ENCODE results near the gene SLFN11. TPM values are rescaled to one million over a fixed set of nuclear protein-coding genes. Genes with fewer than 3 reads are reported as not detected.

SLFN11 gene
- total RNA-seq, 2 donors from 2014 or later, result 7.7 TPM

DNA sequence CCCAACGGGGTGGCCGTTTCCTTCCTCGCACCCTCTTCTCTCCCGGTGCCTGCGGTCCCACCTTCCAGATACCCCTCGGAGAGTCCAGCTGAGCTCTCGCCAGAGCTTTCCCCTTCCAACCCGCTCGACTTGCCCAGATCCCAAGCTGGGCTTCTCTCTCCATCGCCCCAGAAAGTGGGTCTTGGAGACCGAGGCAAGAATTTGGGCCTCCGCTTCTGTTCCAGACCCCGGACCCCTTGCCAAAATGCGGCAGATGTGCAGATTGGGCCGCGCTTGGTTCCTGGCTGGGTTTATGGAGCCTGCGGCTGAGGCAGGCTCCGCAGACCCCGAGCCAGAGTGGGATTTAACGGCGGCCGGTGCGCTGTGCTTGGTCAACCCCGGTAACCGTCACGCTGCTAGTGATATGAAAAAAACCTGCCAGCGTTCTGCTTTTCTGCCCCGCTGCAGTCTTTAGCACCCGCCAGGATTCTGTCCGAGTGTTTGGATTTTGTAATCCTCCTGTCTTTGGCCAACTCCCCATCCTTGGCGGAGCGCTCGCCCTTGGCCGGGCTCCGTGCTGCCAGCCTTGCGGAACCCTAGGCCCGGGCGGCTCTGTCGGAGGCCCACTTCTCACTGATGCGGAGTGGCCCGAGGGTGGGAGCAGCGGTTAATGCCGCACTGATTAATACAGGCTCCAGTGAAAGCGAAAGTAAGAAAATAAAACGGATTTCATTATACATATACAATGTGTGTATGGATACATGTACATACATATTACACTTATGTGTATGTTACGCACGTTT lies 754 bp upstream of the SLFN11 start:
- TF ChIP-seq, protein P1, sequence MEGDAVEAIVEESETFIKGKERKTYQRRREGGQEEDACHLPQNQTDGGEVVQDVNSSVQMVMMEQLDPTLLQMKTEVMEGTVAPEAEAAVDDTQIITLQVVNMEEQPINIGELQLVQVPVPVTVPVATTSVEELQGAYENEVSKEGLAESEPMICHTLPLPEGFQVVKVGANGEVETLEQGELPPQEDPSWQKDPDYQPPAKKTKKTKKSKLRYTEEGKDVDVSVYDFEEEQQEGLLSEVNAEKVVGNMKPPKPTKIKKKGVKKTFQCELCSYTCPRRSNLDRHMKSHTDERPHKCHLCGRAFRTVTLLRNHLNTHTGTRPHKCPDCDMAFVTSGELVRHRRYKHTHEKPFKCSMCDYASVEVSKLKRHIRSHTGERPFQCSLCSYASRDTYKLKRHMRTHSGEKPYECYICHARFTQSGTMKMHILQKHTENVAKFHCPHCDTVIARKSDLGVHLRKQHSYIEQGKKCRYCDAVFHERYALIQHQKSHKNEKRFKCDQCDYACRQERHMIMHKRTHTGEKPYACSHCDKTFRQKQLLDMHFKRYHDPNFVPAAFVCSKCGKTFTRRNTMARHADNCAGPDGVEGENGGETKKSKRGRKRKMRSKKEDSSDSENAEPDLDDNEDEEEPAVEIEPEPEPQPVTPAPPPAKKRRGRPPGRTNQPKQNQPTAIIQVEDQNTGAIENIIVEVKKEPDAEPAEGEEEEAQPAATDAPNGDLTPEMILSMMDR (IDR thresholded peaks at IDR 0.05), result no peak
- TF ChIP-seq POLR2AphosphoS5 (IDR thresholded peaks at IDR 0.05) (no peak), POLR2A (IDR thresholded peaks at IDR 0.05) (no peak)
- Histone ChIP-seq H3K9me3 (no peaks in the 10 kb centered on the region), H3K36me3 (no peaks in the 10 kb centered on the region), H3K27me3 (replicated peaks; ENCODE audit: insufficient read depth) (no peaks in the 10 kb centered on the region), H3K4me1 (replicated peaks) (no peaks in the 10 kb centered on the region), H3K27ac (peak overlapping the region; percentile 81 to 88), H3K4me3 (peak overlapping the region; percentile 40 to 41)
- intact Hi-C loops (cut with DNase I), result no loop called here
- 2% methylated on average over 45 of the region's 47 CpGs for WGBS
- DNase-seq (ENCODE audit: low spot score), result peak; percentile 61

DNA sequence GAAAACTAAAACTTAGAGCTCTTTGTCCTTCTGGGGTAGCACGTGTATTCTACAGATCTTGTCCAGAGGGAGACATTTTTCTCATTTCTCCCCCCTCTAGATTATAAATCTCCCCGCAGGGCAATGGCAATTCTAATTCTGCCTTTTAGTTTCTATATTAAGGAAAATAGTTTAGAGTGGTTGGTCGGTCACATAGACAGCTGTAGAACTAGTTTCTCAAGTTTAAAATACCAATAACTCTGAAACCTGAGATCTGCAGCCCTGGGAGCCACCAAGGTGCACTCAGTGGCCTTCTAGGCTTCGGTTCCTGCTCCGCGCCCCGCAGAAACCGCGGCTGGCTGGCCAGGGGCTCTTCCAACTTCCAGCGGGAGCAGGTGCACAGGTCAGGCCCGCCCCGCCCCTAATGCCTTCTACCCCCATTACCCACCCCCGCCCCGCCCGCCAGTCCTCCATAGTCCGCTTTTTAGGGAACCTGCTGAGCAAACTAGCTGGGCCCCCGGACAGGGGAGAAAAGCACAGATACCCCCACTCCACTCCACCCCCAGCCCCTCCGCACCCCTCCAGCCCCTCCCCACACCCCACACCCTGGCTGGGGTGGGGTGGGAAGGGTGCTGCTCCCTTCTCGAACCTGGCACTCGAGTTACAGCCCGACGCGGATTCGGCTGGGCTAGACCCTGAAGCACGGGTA lies 431 bp downstream of the SLFN11 start:
- WGBS, result 1% methylated on average over 23 of the region's 25 CpGs
- Histone ChIP-seq H3K4me3 (peak overlapping the region; percentile 40 to 41), H3K27me3 (replicated peaks; ENCODE audit: insufficient read depth) (no peaks in the 10 kb centered on the region), H3K4me1 (replicated peaks) (no peaks in the 10 kb centered on the region), H3K27ac (peak overlapping the region; percentile 81 to 88), H3K9me3 (no peaks in the 10 kb centered on the region), H3K36me3 (no peaks in the 10 kb centered on the region)
- intact Hi-C loops (cut with DNase I), result no loop called here
- no peak for TF ChIP-seq POLR2A (IDR thresholded peaks at IDR 0.05)
- TF ChIP-seq, protein P1 (IDR thresholded peaks at IDR 0.05), result no peak
- no peak for TF ChIP-seq POLR2AphosphoS5 (IDR thresholded peaks at IDR 0.05)
- peak; percentile 14 for DNase-seq (ENCODE audit: low spot score)

DNA sequence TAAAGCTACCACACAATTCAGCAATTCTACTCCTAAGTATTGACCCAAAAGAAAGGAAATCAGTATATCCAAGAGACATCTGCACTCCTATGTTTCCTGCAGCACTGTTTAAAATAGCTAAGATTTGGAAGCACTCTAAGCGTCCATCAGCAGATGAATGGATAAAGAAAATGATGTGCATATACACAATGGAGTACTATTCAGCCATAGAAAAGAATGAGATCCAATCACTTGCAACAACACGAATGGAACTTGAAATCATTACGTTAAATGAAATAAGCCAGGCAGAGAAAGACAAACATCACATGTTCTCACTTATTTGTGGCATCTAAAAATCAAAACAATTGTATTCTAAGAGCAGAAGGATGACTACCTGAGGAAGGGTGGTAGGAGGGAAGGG lies 1.5 kb downstream of the SLFN11 start:
- H3K27ac ChIP-seq, result no peak overlapping the region
- H3K27me3 ChIP-seq (replicated peaks; ENCODE audit: insufficient read depth), result no peaks in the 10 kb centered on the region
- intact Hi-C loops (cut with DNase I), result no loop called here
- no peak for TF ChIP-seq POLR2AphosphoS5 (IDR thresholded peaks at IDR 0.05)
- TF ChIP-seq, protein P1 (IDR thresholded peaks at IDR 0.05), result no peak
- no peak for TF ChIP-seq POLR2A (IDR thresholded peaks at IDR 0.05)
- H3K4me3 ChIP-seq, result no peak overlapping the region
- DNase-seq (ENCODE audit: low spot score), result no peak
- WGBS, result 71% methylated on average over 3 of the region's 3 CpGs
- no peaks in the 10 kb centered on the region for H3K4me1 ChIP-seq (replicated peaks)
- H3K9me3 ChIP-seq, result no peaks in the 10 kb centered on the region
- H3K36me3 ChIP-seq, result no peaks in the 10 kb centered on the region

DNA sequence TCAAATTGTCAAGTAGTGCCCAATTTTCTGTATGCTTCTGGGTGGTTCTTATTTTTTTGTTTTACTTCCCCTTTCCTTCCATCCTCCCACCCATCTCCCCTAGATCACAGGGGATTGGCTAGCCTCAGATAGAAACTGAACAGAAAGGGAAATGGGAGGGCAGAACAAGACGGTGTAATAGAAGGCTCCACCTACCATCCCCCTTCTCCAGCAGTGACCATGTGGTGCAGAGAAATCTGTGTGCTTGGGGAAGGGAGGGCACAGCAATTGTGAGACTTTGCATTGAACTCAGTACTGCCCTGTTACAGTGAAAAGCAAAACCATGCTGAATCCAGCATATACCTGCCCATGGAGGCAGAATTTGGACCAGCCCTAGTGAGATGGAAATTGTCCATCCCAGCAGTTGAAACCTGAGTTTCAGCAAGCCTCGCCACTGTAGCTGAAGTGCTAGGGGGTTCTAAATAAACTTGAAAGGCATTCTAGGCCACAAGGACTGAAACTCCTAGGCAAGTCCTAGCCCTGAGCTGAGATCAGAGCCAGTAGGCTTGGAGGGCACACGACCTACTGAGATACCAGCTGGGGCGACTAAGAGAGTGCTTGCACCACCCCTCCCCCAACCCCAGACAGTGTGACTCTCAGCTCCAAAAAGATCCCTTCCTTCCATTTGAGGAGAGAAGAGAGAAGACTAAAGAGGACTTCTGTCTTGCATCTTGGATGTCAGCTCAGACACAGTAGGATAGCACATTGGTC lies 5.2 kb downstream of the SLFN11 start:
- TF ChIP-seq POLR2A (IDR thresholded peaks at IDR 0.05) (no peak), POLR2AphosphoS5 (IDR thresholded peaks at IDR 0.05) (no peak)
- TF ChIP-seq, protein P1 (IDR thresholded peaks at IDR 0.05), result no peak
- Histone ChIP-seq H3K27me3 (replicated peaks; ENCODE audit: insufficient read depth) (no peaks in the 10 kb centered on the region), H3K4me1 (replicated peaks) (no peaks in the 10 kb centered on the region), H3K4me3 (no peak overlapping the region), H3K36me3 (no peaks in the 10 kb centered on the region), H3K27ac (no peak overlapping the region), H3K9me3 (no peaks in the 10 kb centered on the region)
- intact Hi-C loops (cut with DNase I), result no loop called here
- 57% methylated on average over 4 of the region's 4 CpGs for WGBS
- DNase-seq (ENCODE audit: low spot score), result no peak
